Measurements from ENCODE around the gene EZH1. TPM values are rescaled to one million over a fixed set of nuclear protein-coding genes. Genes with fewer than 3 reads are reported as not detected.

The EZH1 gene
- total RNA-seq = 20.6 and 21.3 TPM in 2 replicates

DNA sequence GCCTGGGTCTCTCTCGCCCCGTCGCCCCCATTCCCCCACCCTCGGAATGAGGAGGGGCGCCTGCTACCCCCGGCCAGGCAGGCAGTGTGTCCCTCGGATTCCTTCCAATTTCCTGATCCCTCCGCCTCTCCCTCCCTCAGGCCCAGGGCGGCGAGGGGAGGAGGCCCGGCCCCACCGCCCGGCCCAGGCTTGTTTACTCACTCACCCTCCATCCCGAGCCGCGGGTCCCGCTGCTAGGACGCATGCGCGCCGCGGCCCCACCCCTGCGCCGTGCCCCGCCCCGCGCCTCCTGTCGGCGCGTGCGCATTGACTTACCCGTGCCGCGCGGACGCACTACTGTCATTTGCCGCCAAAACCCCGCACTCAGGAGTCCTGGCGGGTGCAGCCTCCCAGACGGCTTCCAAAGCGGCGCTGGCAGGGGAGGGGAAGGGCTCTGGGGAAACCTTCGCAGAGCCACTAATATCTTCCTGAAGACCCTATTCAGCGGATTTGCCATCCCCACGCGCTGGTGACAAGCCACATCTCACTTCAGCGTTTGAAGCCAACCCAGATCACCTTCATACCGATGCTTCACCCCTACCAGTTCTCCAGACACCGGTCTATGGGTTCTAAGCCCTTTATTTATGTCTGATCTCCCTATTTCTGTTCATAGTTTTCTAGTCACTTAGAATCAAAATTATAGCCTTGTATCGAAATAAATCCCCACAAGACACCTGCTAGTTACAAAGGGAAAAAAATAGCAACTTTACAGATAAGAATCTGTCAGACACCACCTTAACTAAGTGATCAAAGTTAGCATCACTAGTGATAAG is at the start of gene EZH1:
EZH1 (minus strand) TSS at position 235 of the 812 bp plus-strand sequence. CDS start 16,099 bp downstream, outside the sequence.

GRCh38 chr17:42779936-42780850 is 35.4 kb upstream of the EZH1 start, which contains the start of gene WNK4:
WNK4 (plus strand) TSS chr17:42780610; CDS start chr17:42780699, 89 bp downstream.

DNA sequence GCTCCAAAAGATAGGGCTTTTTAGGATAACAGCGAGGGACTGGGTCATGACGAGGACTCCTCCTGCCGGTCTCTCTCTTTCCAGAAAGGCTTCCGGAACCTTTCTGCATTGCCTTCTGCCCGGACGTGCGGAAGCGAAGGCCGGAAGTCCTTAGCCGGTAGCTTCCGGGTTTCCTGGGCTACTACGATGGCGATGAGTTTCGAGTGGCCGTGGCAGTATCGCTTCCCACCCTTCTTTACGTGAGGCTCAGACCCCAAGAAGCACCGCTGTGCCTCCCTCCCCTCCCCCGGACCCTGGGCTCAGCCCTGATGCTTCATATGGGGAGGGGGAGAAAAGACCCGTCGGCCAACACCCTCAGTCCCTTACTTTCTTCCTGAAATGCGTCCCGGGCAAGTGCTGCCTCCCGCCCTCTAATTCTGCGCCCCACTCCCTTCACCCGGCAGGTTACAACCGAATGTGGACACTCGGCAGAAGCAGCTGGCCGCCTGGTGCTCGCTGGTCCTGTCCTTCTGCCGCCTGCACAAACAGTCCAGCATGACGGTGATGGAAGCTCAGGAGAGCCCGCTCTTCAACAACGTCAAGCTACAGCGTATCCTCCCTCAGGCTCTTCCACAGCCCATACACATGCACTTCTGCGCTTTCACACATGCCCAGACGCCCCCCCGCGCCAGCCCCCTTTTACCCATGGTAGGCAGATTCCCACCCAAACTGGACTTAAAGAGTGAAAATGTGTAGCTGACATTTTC is 28.6 kb upstream of the EZH1 start, which contains the start of gene VPS25:
VPS25 (plus strand) TSS at position 160 of the 746 bp plus-strand sequence; CDS start at position 187, 27 bp downstream.

GRCh38 chr17:42760652-42761581 is 16.1 kb upstream of the EZH1 start, which contains the start of gene RAMP2:
RAMP2 (plus strand) TSS chr17:42761227; CDS start chr17:42761262, 35 bp downstream.

GRCh38 chr17:42681976-42682721 is 62.7 kb downstream of the EZH1 start, which contains the start of gene CNTNAP1:
CNTNAP1 (plus strand) TSS chr17:42682531; CDS start chr17:42682830, 299 bp downstream.

DNA sequence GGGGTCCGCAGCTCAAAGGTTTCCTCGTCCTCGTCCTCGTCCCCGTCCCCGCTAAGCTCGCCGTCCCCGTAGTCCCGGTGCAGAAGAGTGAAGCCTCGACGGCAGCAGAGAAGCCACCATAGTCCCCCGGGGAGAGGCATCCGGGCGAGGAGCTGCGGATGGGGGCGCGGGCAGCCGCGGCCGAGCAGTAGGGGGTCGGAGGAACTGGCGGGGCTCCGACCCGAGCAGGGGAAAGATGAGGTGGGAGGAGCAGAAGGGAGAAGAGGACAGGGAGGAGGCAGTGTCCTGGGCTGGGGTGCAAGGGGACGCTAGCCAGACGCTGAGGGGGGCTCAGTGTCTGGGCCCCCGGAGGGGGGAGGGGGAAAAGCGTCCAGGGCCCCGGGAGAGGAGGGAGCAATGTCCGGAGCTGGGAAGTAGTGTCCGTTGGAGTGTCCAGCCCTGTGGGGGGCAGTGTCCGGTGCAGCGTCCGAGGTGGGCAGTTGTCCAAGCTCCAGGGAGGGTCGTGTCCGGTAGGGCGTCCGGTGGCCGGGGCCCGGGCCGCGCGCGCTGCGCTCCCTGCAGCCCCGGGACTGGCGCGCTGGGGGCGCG is 68.3 kb downstream of the EZH1 start, which contains the start of gene PLEKHH3:
PLEKHH3 (minus strand) TSS at position 571 of the 588 bp plus-strand sequence; CDS start at position 140, 431 bp downstream.

GRCh38 chr17:42659079-42659931 is 85.5 kb downstream of the EZH1 start, which contains the start of gene TUBG2:
TUBG2 (plus strand) TSS chr17:42659284; CDS start chr17:42659504, 220 bp downstream.

Other genes starting within 250 kb of the EZH1 start
- gene NAGLU, start 208.8 kb downstream of the EZH1 start, total RNA-seq = 68.0 and 69.1 TPM in 2 replicates
- gene HSD17B1, start 192.1 kb downstream of the EZH1 start, total RNA-seq = 2.0 and 5.7 TPM in 2 replicates
- gene COASY, start 182.9 kb downstream of the EZH1 start, total RNA-seq = 24.2 and 31.5 TPM in 2 replicates
- gene MLX, start 177.9 kb downstream of the EZH1 start, total RNA-seq = 37.1 and 42.2 TPM in 2 replicates
- 3.7 and 4.3 TPM in 2 replicates for gene PSMC3IP, start 167.3 kb downstream of the EZH1 start, total RNA-seq
- gene RETREG3, start 135.7 kb downstream of the EZH1 start, total RNA-seq = 58.5 and 62.9 TPM in 2 replicates
- 23.8 and 37.4 TPM in 2 replicates for gene TUBG1, start 135.4 kb downstream of the EZH1 start, total RNA-seq
- 12.0 and 15.6 TPM in 2 replicates for gene TUBG2, start 85.8 kb downstream of the EZH1 start, total RNA-seq
- gene PLEKHH3, start 68.0 kb downstream of the EZH1 start, total RNA-seq = 16.9 and 23.8 TPM in 2 replicates
- gene CCR10, start 63.2 kb downstream of the EZH1 start, total RNA-seq = 2.9 and 6.0 TPM in 2 replicates
- gene CNTNAP1, start 62.5 kb downstream of the EZH1 start, total RNA-seq = 57.2 and 112 TPM in 2 replicates
- 0.13 and 0.46 TPM in 2 replicates for gene RAMP2, start 16.2 kb upstream of the EZH1 start, total RNA-seq
- 44.1 and 44.4 TPM in 2 replicates for gene VPS25, start 28.4 kb upstream of the EZH1 start, total RNA-seq
- gene WNK4, start 35.6 kb upstream of the EZH1 start, total RNA-seq = 0.20 and 0.79 TPM in 2 replicates
- gene COA3, start 53.7 kb upstream of the EZH1 start, total RNA-seq = 41.7 and 50.0 TPM in 2 replicates
- 0.07 and 0.36 TPM in 2 replicates for gene CNTD1, start 53.8 kb upstream of the EZH1 start, total RNA-seq
- gene BECN1, start 79.2 kb upstream of the EZH1 start, total RNA-seq = 94.1 and 99.6 TPM in 2 replicates
- 60.6 and 62.2 TPM in 2 replicates for gene PSME3, start 88.4 kb upstream of the EZH1 start, total RNA-seq
- gene AOC2, start 99.5 kb upstream of the EZH1 start, total RNA-seq = 0.79 and 0.85 TPM in 2 replicates
- gene AOC3, start 106.2 kb upstream of the EZH1 start, total RNA-seq = 1.3 and 5.9 TPM in 2 replicates
- gene G6PC1, start 155.8 kb upstream of the EZH1 start, total RNA-seq = not detected in 2 replicates
- 18.2 and 20.0 TPM in 2 replicates for gene AARSD1, start 219.4 kb upstream of the EZH1 start, total RNA-seq
- gene PTGES3L, start 235.0 kb upstream of the EZH1 start, total RNA-seq = 0.07 and 0.23 TPM in 2 replicates
- gene RUNDC1, start 235.5 kb upstream of the EZH1 start, total RNA-seq = 13.4 and 15.4 TPM in 2 replicates